HG03442 (cell line): ENCODE data around the gene CLN6.
A peak's percentile ranks its signal among the peaks of the same experiment; 100 is the strongest.
"Not testable (repeated sequence)": the region's sequence is repeated elsewhere in the genome, so short reads cannot be mapped to it uniquely, and the experiment has no call there.

Source experiments
- ATAC-seq: cut with Tn5 transposase; IDR thresholded peaks from one replicate; pipeline ENCODE4 v1.9.1; 2021; ENCODE audit warnings: mild to moderate bottlenecking, moderate library complexity; ENCODE audit not compliant: unreplicated experiment

CLN6 gene

GRCh38 chr15:68256675-68257450 is 27.3 kb upstream of the CLN6 start:
- ATAC-seq, result no peak

- no peak for ATAC-seq
Observed at GRCh38 chr15:68252925-68253534, 23.5 kb upstream of the CLN6 start.

- no peak for ATAC-seq
Observed at GRCh38 chr15:68249058-68249713, 19.7 kb upstream of the CLN6 start.

- ATAC-seq, result no peak
Observed at GRCh38 chr15:68244235-68244634, 14.7 kb upstream of the CLN6 start.

- no peak for ATAC-seq
Observed at GRCh38 chr15:68241088-68241935, 11.8 kb upstream of the CLN6 start.

- ATAC-seq, result no peak
Observed at GRCh38 chr15:68239025-68239424, 9.5 kb upstream of the CLN6 start.

- ATAC-seq, result no peak
Observed at GRCh38 chr15:68235022-68235421, 5.5 kb upstream of the CLN6 start.

- ATAC-seq, result not testable (repeated sequence)
Observed at GRCh38 chr15:68234520-68234919, 5.0 kb upstream of the CLN6 start.

GRCh38 chr15:68234060-68234459 is 4.5 kb upstream of the CLN6 start:
- no peak for ATAC-seq

- ATAC-seq, result no peak
Observed at GRCh38 chr15:68232937-68233336, 3.4 kb upstream of the CLN6 start.

- no peak for ATAC-seq
Observed at GRCh38 chr15:68232449-68232848, 2.9 kb upstream of the CLN6 start.

GRCh38 chr15:68231102-68231818 is 1.7 kb upstream of the CLN6 start:
- ATAC-seq, result no peak

- ATAC-seq, result peak; percentile 17
Observed at GRCh38 chr15:68230157-68231100, 901 bp upstream of the CLN6 start.

- ATAC-seq, result no peak
Observed at GRCh38 chr15:68228971-68229385, 550 bp downstream of the CLN6 start.

GRCh38 chr15:68228143-68228970 is 1.2 kb downstream of the CLN6 start:
- ATAC-seq, result no peak

GRCh38 chr15:68227643-68228142 is 1.8 kb downstream of the CLN6 start:
- no peak for ATAC-seq

GRCh38 chr15:68225442-68225841 is 4.1 kb downstream of the CLN6 start:
- not testable (repeated sequence) for ATAC-seq

GRCh38 chr15:68224546-68225250 is 4.8 kb downstream of the CLN6 start:
- no peak for ATAC-seq
